NCI-H146 treated with DMSO at 0.1 percent for 48 hours (cell line): ENCODE measurements around the gene TPM4.

Experiments
- DNase-seq: peaks from one replicate; lab custom pipeline; 2025; ENCODE audit not compliant: unreplicated experiment; lab: John Stamatoyannopoulos, UW

Gene TPM4

GRCh38 chr19:16041299-16041990 lies 34.9 kb upstream of the TPM4 start:
- peak; percentile 22 for DNase-seq

- DNase-seq, result no peak
These were observed 34.3 kb upstream of the TPM4 start for GRCh38 chr19:16041991-16042386.

- DNase-seq, result no peak
These were observed 33.7 kb upstream of the TPM4 start for GRCh38 chr19:16042533-16043085.

- no peak for DNase-seq
These were observed 33.0 kb upstream of the TPM4 start for GRCh38 chr19:16043156-16043757.

GRCh38 chr19:16044746-16045145 lies 31.5 kb upstream of the TPM4 start:
- no peak for DNase-seq

GRCh38 chr19:16045171-16045570 lies 31.1 kb upstream of the TPM4 start:
- no peak for DNase-seq

GRCh38 chr19:16045893-16046292 lies 30.4 kb upstream of the TPM4 start:
- no peak for DNase-seq

- DNase-seq, result no peak
These were observed 27.7 kb upstream of the TPM4 start for GRCh38 chr19:16048583-16048982.

- no peak for DNase-seq
These were observed 24.9 kb upstream of the TPM4 start for GRCh38 chr19:16051254-16052025.

- no peak for DNase-seq
These were observed 23.9 kb upstream of the TPM4 start for GRCh38 chr19:16052353-16052752.

- DNase-seq, result no peak
These were observed 19.2 kb upstream of the TPM4 start for GRCh38 chr19:16057062-16057461.

- DNase-seq, result no peak
These were observed 16.0 kb upstream of the TPM4 start for GRCh38 chr19:16060294-16060693.

- no peak for DNase-seq
These were observed 14.4 kb upstream of the TPM4 start for GRCh38 chr19:16061943-16062342.

GRCh38 chr19:16062789-16063188 lies 13.5 kb upstream of the TPM4 start:
- peak; percentile 9 for DNase-seq

GRCh38 chr19:16064209-16064889 lies 11.9 kb upstream of the TPM4 start:
- no peak for DNase-seq

GRCh38 chr19:16066611-16067104 lies 9.6 kb upstream of the TPM4 start:
- no peak for DNase-seq

- DNase-seq, result no peak
These were observed 8.9 kb upstream of the TPM4 start for GRCh38 chr19:16067205-16067938.

- DNase-seq, result no peak
These were observed 7.5 kb upstream of the TPM4 start for GRCh38 chr19:16068696-16069259.

- DNase-seq, result no peak
These were observed 6.4 kb upstream of the TPM4 start for GRCh38 chr19:16069813-16070365.
